Nephron (organoid): ENCODE results near the gene CISD3.
"Not testable (repeated sequence)": the region's sequence is repeated elsewhere in the genome, so short reads cannot be mapped to it uniquely, and the experiment has no call there.

Source experiments
- H3K27ac Mint-ChIP-seq, 3 experiments: 2 replicates each; pipeline ENCODE4 v1.8.0; 2020; ENCODE audit warnings: mixed read lengths in 3 of 3, mild to moderate bottlenecking in 2 of 3, moderate library complexity in 1 of 3
- H3K27me3 Mint-ChIP-seq: 2 replicates; pipeline ENCODE4 v1.8.0; 2021; ENCODE audit warnings: low read depth, mild to moderate bottlenecking, moderate library complexity, mixed read lengths
- H3K36me3 Mint-ChIP-seq: 2 replicates; pipeline ENCODE4 v1.8.0; 2020; ENCODE audit warnings: low read depth, mixed read lengths
- H3K4me1 Mint-ChIP-seq: 2 replicates; pipeline ENCODE4 v1.8.0; 2020; ENCODE audit warnings: mixed read lengths
- H3K4me3 Mint-ChIP-seq, 3 experiments: 2 replicates each; pipeline ENCODE4 v1.8.0; 2020; ENCODE audit warnings: mild to moderate bottlenecking in 3 of 3, mixed read lengths in 3 of 3, moderate library complexity in 2 of 3
- H3K9me3 Mint-ChIP-seq: 2 replicates; pipeline ENCODE4 v1.8.0; 2020; ENCODE audit warnings: mixed read lengths
- CTCF ChIP-seq, 3 experiments: fragments of 200-600 bp; sonication (generic); IDR thresholded peaks; one replicate each; pipeline ENCODE4 v1.5.0; 2021; ENCODE audit warnings: antibody characterized with exemption in 3 of 3; ENCODE audit not compliant: unreplicated experiment in 3 of 3

Gene CISD3

GRCh38 chr17:38721802-38722201, 8.3 kb upstream of the CISD3 start:
- Mint-ChIP-seq H3K27me3 (no peaks in the 10 kb centered on the region), H3K4me3 (no peak overlapping the region), H3K4me1 (peaks cover 28% of the 10 kb centered on the region), H3K9me3 (no peaks in the 10 kb centered on the region), H3K27ac (no peak overlapping the region), H3K36me3 (peaks cover 35% of the 10 kb centered on the region)
- no peak for TF ChIP-seq CTCF (IDR thresholded peaks at IDR 0.05; ENCODE audit: unreplicated experiment in 3 of 3)

GRCh38 chr17:38724337-38724988, 5.7 kb upstream of the CISD3 start:
- peak overlapping the region in 2 of 3 experiments; percentile 69 to 70 for H3K27ac Mint-ChIP-seq
- H3K27me3 Mint-ChIP-seq, result no peaks in the 10 kb centered on the region
- peak overlapping the region in 2 of 3 experiments; percentile 28 to 53 for H3K4me3 Mint-ChIP-seq
- H3K36me3 Mint-ChIP-seq, result peaks cover 29% of the 10 kb centered on the region
- no peak for TF ChIP-seq CTCF (IDR thresholded peaks at IDR 0.05; ENCODE audit: unreplicated experiment in 3 of 3)
- H3K4me1 Mint-ChIP-seq, result peaks cover 26% of the 10 kb centered on the region
- no peaks in the 10 kb centered on the region for H3K9me3 Mint-ChIP-seq

- H3K4me3 Mint-ChIP-seq, result no peak overlapping the region
- no peak overlapping the region for H3K27ac Mint-ChIP-seq
- no peaks in the 10 kb centered on the region for H3K9me3 Mint-ChIP-seq
- peaks cover 29% of the 10 kb centered on the region for H3K36me3 Mint-ChIP-seq
- H3K4me1 Mint-ChIP-seq, result peaks cover 28% of the 10 kb centered on the region
- no peaks in the 10 kb centered on the region for H3K27me3 Mint-ChIP-seq
- TF ChIP-seq CTCF (IDR thresholded peaks at IDR 0.05; ENCODE audit: unreplicated experiment in 3 of 3), result no peak
These were observed 5.1 kb upstream of the CISD3 start for GRCh38 chr17:38725066-38725465.

- peaks cover 23% of the 10 kb centered on the region for H3K36me3 Mint-ChIP-seq
- H3K27ac Mint-ChIP-seq, H3K9me3 Mint-ChIP-seq, H3K27me3 Mint-ChIP-seq: not testable (repeated sequence)
- H3K4me3 Mint-ChIP-seq, result peak overlapping the region in 1 of 3 experiments; percentile 17
- peaks cover 30% of the 10 kb centered on the region for H3K4me1 Mint-ChIP-seq
These were observed 4.0 kb upstream of the CISD3 start for GRCh38 chr17:38726145-38726544.

- peak overlapping the region; percentile 51 to 78 (median 64) for H3K4me3 Mint-ChIP-seq
- peaks cover 21% of the 10 kb centered on the region for H3K36me3 Mint-ChIP-seq
- TF ChIP-seq CTCF (IDR thresholded peaks at IDR 0.05; ENCODE audit: unreplicated experiment in 3 of 3), result no peak
- H3K9me3 Mint-ChIP-seq, result no peaks in the 10 kb centered on the region
- H3K4me1 Mint-ChIP-seq, result peaks cover 35% of the 10 kb centered on the region
- H3K27me3 Mint-ChIP-seq, result no peaks in the 10 kb centered on the region
- H3K27ac Mint-ChIP-seq, result peak overlapping the region in 1 of 3 experiments; percentile 52
These were observed 2.4 kb upstream of the CISD3 start for GRCh38 chr17:38727736-38728135.

GRCh38 chr17:38728290-38728831, 1.8 kb upstream of the CISD3 start:
- H3K4me3 Mint-ChIP-seq, result peak overlapping the region; percentile 51 to 80 (median 78)
- H3K27ac Mint-ChIP-seq, result peak overlapping the region in 2 of 3 experiments; percentile 25 to 52
- no peaks in the 10 kb centered on the region for H3K9me3 Mint-ChIP-seq
- peaks cover 20% of the 10 kb centered on the region for H3K36me3 Mint-ChIP-seq
- H3K4me1 Mint-ChIP-seq, result peaks cover 40% of the 10 kb centered on the region
- no peak for TF ChIP-seq CTCF (IDR thresholded peaks at IDR 0.05; ENCODE audit: unreplicated experiment in 3 of 3)
- no peaks in the 10 kb centered on the region for H3K27me3 Mint-ChIP-seq
